GM21717 (cell line): ENCODE results near the gene PDXK.

Source experiments
- ATAC-seq: cut with Tn5 transposase; IDR thresholded peaks from one replicate; pipeline ENCODE4 v1.9.1; 2021; ENCODE audit warnings: mild to moderate bottlenecking, moderate library complexity; ENCODE audit not compliant: unreplicated experiment

Gene PDXK

DNA sequence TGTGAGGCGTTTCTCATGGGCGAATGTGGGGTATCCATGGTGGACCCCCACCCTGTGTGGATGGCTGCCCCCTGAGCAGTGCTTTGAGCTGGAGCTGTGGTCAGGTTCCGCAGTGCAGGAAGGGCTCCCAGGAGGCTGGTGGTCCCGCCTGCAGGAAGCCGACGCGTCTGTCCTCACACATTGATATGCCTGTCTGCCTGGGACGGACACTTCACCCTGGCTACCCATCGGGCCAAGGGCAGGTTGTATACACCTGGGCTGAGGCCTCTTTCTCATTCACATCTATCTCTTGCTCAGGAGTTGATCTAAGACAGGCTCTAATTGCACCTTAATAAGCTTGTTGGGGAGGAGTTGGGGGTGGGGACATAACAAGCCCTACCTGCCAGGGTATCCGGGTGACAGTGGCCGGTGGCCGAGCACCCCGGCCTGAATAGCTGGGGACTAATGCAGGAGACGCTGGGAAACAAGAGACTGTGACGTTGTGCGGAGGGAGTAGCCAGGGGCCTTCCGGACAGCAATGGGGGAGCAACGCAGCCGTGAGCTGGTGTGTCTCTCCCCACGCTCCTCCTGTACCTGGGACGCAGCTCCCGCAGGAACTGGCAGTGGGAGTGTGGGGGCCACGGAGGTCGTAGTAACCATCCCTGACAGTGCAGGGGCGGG, 21.7 kb downstream of the PDXK start:
- no peak for ATAC-seq

DNA sequence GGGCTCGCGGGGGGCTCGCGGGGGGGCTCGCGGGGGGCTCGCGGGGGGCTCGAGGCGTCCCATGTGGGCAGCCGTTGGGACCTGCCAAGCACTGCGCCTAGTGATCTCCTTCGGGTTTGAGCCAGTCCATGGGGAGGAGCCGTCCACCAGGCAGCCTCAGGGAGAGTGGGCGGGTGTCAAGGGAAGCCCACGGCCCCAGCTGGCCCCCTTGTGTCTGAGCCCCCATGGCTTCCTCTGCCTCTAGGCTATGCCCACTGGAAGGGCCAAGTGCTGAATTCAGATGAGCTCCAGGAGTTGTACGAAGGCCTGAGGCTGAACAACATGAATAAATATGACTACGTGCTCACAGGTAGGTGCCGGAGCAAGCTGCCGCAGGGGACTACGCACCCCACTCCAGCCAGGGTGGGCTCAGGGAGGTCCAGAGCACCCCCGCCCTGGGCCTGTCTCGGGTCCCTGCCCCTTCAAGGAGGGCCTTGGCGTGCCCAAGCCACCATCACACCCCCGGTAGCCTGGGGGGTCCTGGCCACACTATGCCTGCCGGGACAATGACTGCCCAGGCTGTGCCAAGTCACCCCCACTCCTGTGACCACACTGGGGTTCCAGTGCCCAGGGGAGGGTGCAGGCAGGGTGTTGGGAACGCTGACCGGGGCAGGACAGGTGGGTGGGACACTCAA, 22.6 kb downstream of the PDXK start:
- no peak for ATAC-seq

DNA sequence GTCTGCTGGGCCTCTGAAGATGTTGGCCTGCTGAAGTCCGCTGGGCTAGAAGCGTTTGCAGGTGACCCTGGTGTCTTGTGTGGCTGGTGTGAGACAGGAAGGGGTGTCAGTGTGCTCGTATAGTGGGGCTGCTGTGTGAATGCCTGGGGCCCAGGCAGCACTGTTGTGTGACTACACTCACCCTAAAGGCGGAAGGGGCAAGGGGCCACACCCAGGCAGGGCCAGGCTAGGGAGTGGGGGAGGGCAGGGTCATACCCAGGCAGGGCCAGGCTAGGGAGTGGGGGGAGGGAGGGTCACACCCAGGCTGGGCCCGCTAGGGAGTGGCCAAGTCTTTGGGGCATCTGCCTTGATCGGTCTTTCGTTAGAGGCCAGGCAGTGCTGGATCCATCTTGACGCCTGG, 25.0 kb downstream of the PDXK start:
- no peak for ATAC-seq

DNA sequence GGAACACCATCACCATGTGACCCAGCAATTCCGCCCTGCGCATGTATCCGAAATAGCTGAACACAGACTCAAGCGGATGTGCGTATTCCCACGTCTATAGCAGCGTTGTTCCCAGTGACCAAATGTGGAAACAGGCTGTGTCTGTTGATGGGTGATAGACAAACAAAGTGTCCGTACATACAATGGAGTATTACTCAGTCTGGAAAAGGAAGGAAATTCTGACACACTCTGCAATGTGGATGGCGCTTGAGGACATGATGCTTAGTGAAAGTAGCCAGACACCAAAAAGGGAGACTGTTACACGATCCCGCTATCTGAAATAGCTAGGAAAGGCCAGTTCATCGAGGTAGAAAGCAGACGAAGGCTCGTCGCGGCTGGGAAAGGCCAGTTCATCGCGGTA, 25.8 kb downstream of the PDXK start:
- ATAC-seq = no peak

DNA sequence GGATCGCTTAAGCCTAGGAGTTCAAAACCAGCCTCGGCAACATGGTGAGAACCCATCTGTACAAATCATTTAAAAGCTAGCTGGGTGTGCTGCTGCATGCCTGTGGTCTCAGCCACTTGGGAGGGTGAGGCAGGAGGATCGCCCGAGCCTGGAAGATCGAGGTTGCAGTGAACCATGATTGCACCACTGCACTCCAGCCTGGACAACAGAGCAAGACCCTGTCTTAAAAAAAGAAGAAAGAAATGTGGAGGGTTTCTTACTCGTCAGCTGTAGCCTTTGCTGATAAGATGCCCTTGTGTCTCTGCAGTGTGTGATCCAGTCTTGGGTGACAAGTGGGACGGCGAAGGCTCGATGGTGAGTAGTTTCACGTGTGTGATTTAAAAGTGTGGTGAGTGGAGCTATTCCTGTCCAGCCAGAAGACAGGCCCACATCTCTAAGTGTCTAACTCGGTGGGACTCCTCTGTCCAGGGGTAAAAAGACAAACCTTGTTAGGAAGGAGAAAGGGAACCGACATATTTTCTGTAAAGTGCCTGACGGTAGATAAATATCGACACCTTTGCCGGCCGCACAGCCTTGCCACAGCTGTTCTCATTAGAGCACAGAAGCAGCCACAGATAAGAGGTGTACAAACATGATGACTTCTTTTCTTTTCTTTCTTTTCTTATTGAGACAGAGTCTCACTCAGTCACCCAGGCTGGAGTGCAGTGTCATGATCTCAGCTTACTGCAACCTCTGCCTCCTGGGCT, 27.0 kb downstream of the PDXK start:
- no peak for ATAC-seq

DNA sequence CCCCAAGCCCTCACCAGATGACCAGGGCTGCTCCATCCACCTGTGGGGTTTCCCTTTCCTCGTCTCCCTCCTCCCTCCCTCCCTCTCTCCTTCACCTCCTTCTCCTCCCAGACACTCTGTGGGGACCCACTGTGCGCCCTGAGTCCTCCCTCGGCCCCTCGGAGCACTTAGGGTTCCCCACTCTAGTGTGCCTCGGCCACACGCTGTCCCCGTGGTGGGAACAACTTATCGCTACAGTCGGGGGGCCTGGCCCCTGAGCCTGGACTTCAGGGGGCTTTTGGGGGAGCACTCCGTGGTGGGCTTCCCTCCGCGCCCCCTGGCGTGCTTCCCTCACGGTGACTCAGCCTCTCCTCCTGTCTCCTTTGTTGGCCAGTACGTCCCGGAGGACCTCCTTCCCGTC, 29.7 kb downstream of the PDXK start:
- ATAC-seq = no peak

DNA sequence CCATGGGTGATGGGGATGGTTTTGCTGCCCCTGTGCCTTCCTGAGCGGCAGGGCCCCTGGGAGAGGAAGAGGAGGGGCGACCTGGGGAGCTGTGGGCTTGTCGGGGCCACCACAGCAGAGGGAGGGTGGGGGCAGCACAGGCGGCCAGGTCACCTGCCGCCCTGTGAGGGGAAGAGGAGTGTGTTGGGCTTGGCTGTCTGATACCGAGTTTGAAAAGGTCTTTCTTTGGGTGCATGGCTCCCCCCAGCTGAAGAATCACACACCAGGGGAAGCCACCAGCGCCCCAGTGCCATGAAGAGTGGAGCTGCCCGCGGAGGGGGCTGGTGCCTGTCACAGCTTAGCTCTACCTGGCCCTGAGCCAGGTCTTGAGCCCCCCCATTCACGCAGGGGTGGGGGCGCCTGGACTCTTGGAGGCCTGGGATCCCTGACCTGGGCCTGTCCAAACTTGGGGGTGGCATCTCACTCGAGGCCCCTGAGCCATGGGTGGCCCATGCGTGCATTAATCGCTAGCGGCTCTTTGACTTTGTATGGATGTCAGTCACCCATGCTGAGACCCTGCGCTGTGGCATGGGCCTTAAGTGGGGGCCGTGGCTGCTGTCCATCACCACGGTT, 30.8 kb downstream of the PDXK start:
- ATAC-seq = no peak

DNA sequence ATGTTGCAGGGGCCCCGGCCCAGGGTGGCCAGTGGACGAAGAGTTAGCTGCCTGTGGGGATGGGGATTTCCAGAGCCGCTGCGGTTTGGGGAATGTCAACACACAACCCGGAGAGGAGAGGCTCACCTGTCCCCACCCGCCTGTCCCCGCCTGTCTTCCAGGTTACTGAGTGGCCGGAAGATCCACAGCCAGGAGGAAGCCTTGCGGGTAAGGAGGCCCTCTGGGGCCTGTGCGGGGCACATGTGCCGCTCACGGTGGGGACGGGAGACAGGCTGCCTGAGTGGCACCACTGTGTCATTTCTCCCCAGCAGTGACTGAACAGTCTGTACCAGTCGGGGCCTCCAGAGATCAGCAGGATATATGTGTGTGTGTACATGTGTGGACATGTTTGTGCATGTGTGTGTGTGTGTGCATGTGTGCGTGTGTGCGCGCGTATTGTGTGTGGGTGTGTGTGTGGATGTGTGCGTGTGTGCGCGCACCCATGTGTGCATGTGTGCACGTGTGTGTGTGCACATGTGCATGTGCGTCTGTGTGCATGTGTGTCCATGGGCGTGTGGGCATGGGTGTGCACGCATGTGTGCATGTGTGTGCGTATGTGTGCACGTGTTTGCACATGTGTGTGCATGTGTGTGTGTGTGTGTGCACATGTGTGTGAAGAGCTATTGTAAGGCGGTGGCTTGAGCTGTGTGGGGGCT, 31.6 kb downstream of the PDXK start:
- no peak for ATAC-seq

DNA sequence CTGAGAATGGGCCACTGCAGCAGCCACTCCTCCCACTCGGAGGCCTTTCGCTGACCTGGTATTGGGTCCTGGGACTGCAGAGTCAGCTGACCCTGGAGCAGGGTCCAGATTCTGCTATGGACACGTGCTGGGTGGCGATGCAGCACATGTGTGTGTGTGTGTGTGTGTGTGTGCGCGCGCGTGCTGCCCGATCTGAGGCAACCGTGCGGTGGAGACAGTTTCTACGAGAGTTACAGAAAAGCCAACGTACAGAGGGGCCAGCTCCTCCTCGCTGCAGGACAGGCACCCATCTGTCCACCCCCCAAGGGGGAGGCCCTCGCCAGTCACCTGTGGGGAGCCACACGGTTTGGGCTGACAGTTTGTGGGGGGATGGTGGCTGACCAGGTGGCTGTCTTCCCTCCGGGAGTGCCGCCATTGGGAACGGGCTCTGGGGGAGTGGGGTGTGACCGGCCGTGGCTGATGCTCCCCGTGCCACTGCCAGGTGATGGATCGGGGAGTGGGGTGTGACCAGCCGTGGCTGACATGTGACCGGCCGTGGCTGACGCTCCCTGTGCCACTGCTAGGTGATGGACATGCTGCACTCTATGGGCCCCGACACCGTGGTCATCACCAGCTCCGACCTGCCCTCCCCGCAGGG, 33.1 kb downstream of the PDXK start:
- no peak for ATAC-seq

DNA sequence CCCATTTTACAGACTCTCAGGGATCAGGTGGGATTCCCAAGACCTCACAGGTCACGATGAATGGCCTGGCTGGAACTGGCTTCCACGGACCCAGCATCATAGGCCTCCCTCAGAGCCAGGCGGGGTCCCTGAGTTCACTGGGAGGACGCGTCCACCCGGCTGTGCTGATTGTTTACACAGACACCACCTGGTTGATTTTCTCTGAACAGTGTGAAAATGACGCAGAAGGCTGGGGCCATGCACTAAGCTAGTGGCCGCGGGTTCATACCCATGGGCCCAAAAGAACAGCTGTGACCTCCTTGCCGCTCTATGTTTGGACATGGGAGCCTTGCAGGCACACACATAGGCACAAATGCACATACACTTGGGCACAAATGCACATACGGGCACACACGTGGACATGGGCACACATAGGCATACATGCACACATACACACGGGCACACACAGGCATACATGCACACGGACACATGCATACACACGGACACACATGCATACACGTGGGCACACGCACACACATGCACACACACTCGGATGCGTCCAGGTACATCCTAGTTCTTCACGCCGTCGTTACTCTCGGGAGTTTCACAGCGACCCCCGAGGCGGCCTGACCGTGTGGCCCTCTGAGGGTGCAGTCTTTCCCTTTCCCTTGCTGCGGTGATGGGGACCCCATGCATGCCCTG, 34.0 kb downstream of the PDXK start:
- no peak for ATAC-seq

DNA sequence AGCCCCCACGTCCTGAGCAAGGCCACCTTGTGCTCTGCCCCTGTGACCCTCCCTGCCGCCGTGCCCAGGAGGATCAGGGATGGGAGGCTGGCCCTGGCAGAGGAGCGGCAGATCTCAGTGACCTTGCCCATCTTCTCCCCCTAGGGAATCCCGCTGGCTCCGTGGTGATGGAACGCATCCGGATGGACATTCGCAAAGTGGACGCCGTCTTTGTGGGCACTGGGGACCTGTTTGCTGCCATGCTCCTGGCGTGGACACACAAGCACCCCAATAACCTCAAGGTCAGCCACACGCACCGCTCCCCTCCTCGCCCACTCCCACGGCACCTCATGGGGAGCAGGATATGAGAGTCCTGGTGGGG, 34.5 kb downstream of the PDXK start:
- no peak for ATAC-seq

DNA sequence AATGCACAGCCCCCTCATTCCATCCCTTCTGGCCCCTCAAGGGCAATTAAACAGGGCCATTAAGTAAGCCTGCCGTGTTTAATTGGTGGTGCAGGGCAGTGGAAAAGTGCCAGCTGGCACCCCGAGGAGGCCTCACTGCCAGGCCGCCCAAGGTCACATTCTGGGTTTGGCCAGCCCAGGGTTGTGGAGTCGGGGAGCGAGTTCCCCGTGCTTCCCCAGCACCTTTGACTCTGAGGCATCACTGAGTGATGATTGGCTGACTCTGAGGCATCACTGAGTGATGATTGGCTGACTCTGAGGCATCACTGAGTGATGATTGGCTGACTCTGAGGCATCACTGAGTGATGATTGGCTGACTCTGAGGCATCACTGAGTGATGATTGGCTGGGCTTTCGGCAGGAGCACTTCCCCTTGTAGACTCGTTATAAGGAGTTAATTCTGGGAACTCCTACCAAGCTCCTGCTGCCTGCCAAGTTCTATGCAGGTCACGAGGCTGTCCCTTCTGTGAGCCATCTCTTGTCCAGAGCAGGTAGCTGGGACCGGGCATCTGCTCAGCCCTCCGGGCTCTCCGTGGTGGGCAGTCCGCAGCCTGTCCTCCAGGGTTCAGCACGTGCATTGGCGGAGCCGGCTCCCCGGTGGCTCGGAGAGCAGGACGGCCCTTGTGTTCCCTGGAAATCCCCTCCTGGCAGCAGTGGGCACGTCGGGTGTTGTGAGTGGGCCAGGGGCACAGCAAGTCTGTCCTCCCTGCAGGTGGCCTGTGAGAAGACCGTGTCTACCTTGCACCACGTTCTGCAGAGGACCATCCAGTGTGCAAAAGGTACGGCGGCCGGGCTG, 36.2 kb downstream of the PDXK start:
- no peak for ATAC-seq

DNA sequence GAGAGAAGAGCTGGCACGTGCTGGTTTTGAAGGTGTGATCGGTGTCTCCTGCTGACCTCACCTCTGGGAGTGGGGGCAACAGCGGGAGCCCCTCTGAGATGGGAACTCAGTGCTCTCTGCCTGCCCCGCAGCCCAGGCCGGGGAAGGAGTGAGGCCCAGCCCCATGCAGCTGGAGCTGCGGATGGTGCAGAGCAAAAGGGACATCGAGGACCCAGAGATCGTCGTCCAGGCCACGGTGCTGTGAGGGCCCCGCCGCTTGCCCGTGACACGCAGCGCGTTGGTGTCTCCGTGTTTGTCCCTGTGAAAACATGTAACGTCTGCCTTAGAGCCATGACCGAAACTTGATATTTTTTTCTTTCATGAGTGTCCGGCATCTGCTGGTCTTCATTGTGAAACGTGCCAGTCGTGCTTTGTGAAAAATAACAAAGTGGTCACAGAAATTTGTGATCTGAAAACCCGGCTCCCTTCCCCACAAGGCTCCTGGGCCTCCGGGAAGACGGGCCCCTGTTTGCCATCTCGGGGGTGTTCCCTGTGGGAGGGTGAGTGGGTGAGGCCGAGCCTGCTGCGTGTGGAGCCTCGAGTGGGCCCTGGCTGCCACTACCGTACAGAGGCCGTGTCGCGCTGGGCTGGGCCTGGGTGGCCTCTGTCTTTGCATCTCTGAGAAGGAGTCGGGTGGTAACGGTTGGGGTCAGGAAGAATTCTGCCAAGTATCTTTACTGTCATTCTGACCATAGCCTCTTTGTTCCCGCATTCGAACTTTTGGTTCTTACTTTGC, 37.1 kb downstream of the PDXK start:
- ATAC-seq = no peak

DNA sequence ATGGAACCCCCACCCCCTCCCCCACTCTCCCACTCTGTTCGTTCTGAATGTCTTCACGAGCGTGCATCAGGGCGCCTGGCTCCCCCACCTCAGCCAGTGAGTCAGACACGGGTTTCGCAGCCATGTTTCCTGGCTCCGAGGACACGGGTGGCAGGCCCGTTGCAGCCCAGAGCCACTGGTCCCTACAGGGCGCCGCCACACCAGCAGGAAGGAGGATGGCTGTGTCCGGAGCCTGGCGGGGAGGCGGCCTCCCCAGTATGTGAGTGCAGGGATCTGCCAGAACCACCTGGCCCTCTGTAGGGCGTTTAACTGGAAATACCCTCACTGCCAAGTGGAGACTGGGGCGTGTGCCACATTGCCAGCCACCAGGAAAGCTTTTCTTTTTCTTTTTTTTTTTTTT, 38.7 kb downstream of the PDXK start:
- ATAC-seq = no peak

DNA sequence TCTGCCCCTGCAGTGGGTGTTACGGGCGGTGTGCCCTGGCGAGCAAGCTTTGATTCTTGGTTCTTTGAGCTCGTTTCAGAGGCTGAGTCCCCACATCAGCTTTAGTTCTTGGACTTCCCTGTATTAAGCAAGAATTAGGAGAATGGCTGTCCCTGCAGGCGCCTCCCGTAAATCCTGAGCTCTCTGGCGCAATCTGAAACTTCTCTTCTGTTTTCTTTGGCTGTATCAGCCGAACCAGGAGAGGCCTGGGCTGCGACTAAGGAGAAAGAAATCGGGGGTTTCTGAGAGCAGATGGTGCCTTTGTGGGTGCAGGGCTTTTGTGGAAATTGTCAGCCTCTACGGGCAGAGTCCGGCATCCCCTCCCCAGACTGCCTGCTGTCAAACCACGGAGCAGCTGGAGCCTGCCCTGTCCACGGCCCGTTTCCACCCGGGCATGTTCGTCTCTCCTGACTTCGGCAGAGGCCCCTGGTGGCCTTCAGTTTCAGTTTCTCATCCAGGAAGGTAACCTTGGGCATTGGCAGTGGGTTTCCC, 39.2 kb downstream of the PDXK start:
- no peak for ATAC-seq

DNA sequence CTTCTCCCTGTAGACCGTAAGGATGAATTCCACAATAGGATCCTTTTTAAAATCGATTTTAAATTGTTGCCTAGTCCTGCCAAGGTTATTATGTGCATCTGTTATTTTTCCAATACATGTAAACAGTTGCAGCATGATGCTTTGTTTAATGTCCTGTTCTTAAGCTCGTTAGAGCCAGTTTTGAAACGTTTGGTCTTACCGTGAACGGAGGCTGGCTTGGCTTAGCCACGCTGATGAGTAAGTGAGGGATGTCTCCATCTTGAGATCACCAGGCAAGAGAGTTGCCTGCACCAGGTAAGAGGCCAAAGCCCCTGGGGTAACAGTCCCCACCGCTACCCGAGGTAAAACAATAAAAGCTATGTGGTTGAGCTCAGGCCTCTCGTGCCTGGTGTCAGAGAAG, 39.9 kb downstream of the PDXK start:
- ATAC-seq = no peak

DNA sequence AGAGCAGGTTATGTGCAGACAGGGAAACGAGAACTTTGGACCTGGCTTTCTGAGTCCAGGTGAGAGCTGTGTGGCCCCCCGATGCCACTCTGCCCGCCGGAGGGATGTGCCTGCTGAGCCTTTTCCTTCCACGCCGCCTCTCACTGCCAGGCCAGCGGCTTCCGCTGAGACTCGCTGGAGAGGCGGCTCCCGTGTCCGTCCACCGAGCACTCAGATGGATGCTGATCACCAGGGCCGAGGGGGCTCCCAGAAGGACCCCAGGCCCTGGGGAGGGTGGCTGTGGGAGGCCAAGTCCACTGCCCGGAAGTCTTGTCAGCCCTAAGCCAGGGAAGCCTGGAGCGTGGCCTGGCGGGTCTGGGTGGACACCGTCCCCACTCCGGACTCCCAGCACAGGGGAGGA, 40.7 kb downstream of the PDXK start:
- ATAC-seq = no peak

DNA sequence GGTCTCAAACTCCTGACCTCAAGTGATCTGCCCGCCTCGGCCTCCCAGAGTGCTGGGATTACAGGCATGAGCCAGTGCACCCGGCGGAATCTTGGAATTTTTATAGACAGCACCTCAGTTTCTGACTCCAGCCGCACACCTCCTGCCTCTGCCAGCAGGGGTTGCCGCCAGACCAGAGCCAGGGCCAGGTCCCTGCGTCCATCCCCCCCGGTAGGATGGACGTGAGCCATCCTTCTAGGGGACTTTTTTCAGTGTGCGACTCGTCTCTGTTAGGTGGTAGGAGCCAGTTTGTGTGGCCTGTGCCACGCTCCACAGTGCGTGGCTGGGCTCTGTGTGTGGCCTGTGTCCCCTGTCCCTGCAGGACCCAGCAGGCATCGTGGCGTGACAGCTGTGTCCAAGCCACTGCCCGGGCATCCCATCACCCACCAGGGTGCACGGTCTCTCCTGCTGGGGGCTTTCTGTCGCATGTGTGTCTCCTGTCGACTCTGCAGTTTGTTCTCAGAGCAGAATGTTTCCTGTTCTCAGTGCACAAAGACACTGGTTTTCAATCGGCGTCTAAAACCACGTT, 41.5 kb downstream of the PDXK start:
- no peak for ATAC-seq
